GM18519 (cell line): ENCODE results near the gene CNTNAP2.
"Not testable (repeated sequence)": the region's sequence is repeated elsewhere in the genome, so short reads cannot be mapped to it uniquely, and the experiment has no call there.

Experiments
- ATAC-seq: cut with Tn5 transposase; IDR thresholded peaks from one replicate; pipeline ENCODE4 v1.9.1; 2021; ENCODE audit warnings: mild to moderate bottlenecking, moderate library complexity; ENCODE audit not compliant: unreplicated experiment, low FRiP score

Gene CNTNAP2

GRCh38 chr7:147650991-147651390 lies 1534.4 kb downstream of the CNTNAP2 start:
- no peak for ATAC-seq

DNA sequence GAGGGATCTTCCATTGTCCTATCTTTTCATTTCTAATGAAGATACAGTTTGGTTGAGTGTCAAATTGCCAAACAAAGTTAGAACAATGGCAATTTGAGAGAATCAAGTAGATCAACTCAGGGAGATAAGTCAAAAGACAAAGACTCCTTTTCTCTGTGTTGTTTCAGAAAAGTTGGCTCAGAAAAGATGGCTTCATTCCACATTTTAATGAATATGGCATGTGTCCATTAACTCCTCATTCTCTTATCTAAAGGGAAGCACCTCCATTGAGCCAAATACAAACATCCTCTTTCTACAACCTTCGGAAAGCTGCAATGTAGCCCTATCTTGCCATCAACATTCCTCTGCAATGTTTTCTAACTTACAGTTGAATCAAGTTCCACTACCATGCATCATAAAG lies 1535.0 kb downstream of the CNTNAP2 start:
- no peak for ATAC-seq

- ATAC-seq = no peak
These were observed 1536.9 kb downstream of the CNTNAP2 start for GRCh38 chr7:147653456-147653855.

DNA sequence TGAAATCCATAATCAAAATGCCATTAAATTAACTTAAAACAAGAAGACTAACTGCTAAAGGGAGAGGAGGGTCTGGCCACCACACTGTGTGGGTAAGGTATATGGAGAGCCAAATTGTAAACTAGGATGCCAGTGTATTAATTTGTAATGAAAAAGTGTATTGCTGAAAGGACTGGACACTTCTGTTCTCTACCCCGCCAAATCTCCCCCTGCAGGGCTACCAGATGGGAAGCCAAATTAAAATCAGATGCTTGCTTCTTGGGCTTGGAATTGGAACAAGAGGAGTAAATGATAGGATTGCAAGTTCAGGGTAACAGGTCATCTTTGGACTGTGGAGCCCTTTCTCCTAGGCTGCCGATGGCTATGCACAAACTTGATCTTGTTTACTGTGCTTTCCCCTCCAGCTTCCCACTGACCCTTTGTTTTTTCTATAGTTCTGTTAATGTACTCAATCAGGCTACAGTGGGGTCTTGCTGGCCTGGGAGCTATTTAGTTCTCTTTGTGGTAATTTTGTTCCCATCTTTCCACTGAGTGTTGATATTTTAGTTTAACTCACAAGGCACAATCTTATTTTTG lies 1541.9 kb downstream of the CNTNAP2 start:
- ATAC-seq = no peak

DNA sequence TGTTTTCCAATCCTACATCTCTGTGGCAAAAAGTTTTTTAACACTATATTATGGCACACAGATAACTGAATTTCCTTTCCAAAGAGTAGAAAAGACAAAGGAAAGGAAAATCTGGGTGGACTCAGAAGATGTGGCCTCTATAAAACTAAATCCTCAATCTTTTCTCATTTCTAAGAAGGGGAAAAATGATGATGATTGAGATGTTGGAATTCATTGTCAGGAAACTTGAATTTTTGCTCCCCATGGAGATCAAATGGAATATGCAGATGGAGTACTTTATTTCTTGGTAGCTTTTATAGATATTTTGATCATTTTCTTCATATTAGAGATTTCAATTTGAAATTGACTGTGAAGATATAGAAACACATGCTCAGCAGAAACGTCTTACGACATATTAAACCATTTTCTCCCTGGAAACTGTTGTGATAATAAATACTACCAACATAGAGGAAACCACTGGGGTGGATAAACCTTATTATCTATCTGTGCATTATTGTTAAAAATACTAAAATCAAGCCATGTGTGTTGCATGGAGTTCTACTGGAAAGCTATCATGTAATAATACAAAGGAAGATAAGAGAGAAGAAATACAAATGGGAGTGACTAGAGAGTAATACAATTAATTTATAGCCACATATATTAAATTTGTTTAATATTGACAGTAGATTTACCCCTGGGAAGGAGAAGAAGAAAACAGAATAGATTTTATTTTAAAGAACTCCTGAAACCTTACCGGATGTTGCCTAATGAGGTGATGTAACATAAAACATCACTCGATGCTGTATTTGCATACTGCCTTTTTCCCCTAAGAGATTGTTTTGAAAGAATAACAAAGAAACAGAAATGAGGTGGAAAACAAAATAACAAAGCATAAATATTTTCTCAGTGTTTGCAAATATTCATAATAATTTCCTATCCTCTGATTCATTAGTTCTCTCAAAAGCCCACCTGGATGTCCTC lies 1542.7 kb downstream of the CNTNAP2 start:
- no peak for ATAC-seq

GRCh38 chr7:147664541-147664940 lies 1547.9 kb downstream of the CNTNAP2 start:
- ATAC-seq = no peak

DNA sequence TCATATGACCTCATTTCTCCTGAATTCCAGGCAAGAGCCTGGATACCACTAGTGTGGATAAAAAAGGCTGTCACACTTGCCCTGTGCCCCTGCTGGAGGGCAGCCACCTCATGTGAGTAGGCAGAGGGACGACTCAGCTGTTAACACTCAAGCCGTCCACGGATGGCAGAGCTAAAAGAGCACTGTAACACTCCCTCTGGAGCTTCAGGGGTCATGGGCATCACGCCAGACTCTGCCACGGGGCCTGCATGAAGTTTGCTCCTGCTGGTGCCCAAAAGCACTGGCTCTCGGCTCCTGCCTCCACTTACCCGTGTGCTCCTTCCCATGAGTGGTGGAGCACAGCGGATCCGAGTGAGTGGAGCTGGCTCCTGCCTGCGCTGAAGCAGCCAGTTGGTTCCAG lies 1554.2 kb downstream of the CNTNAP2 start:
- no peak for ATAC-seq

DNA sequence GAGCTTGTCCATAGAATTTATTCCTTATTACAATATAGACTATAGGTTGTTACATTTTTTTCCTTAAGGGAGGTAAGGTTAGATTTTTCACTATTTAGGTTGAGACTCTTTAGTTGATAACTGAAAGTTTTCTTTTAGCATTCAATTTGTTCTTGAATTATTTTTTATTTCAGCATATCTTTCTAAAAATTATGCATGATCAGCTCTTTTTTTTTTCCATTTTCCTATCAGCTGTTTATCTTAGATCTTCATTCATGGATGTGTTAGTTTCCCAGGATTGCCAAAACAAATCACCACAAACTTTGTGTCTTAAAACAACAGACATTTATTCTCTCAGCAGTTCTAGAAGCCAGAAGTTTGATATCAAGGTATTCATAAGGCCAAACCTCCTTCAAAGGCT lies 1558.1 kb downstream of the CNTNAP2 start:
- ATAC-seq = no peak

- no peak for ATAC-seq
These were observed 1562.3 kb downstream of the CNTNAP2 start for GRCh38 chr7:147678943-147679342.

- ATAC-seq = no peak
These were observed 1564.9 kb downstream of the CNTNAP2 start for GRCh38 chr7:147681530-147681929.

DNA sequence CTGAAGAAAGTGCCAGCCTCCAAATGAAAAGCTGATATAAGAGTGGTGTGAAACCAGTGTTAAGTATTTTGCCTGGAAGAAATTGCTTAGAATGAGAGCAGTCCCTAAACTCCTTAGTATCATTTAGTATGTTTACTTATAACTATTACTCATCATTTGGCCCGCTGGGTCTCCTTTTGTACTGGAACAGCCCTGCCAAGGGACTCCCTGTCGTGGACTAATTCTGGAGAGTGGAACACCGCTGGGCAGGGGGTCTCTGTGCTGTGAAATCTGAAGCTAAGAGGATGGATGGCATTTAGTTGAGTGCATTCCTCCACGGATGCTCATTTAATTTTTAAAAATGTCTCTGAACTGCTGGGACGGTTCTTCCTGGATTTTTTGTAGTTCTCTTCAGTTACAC lies 1584.1 kb downstream of the CNTNAP2 start:
- ATAC-seq = no peak

DNA sequence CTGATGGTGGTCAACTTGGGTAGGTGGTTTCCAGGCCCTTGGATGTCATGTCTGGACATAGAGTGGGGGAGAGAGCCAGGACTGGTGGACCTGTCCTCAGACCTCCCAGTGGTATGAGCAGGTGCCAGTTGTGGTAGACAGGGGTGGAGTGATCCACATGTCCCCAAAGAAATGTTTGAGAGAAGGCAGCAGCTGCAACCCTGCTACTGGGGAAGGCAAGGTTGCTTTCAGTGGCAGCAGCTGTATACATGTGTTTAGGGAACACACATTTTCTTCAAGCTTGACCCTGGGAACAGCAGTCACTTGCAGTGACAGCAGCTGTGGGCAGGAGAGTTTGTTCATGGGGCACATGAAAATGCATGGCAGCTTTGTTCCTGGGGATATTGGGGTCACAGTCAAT lies 1591.3 kb downstream of the CNTNAP2 start:
- ATAC-seq = no peak

- ATAC-seq = no peak
These were observed 1592.3 kb downstream of the CNTNAP2 start for GRCh38 chr7:147708871-147709270.

- no peak for ATAC-seq
These were observed 1594.8 kb downstream of the CNTNAP2 start for GRCh38 chr7:147711447-147711846.

DNA sequence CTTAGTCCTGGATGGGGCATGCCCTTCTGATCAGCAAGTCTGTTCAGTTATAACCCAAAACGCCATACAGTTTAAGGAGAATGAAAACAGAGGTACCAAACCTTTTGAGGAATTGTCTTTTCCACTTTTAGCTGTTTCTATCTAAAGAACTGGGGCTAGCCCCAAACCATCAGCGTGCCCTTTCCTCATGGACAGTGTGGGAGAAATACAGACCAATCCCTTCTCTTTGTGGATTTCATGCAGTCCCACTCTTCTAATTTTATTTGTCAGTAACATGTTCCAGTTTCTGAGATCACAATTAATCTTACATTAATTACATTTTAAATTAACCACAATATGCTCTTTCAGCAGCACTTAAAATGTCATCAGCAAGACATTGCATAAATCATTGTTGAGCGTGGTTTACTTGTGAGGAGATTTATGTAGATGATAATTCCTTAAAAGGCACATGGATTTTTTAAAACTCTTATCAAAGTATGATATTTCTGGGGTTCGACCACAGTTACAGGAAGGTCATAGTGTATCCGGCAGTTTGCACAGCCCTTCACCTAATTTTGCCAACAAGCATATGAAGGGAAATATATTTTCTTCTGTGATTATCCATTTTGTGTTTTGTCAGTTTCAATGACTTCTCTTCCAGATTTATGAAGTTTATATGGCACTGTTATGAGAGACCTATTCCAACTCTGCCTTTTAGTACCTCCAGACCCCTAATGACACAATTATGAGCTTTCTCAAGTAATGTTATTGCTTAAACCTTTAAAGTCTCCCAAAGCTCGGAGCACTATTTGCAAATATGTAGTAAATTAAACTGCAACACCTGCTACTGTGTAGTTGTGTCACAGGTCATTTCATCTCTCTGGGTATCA lies 1605.6 kb downstream of the CNTNAP2 start:
- ATAC-seq = no peak

GRCh38 chr7:147723536-147723935 lies 1606.9 kb downstream of the CNTNAP2 start:
- no peak for ATAC-seq

DNA sequence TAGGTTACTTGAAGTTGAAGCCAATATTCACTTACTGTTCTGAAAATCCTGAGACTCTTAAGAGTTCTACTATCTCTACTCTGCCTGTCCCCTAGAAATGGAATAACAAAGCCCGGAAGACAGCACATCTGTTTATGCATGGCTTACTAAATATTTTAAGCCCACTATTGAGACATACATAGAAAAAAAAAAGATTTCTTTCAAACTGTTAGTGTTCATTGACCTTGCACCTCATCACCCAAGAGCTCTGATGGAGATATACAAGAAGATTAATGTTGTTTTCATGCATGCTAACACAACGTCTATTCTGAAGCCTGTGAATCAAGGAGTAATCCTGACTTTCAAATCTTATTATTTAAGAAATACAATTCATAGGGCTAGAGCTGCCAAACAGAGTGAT lies 1614.7 kb downstream of the CNTNAP2 start:
- no peak for ATAC-seq

- ATAC-seq = not testable (repeated sequence)
These were observed 1621.1 kb downstream of the CNTNAP2 start for GRCh38 chr7:147737559-147738214.

- no peak for ATAC-seq
These were observed 1625.7 kb downstream of the CNTNAP2 start for GRCh38 chr7:147742301-147742700.

GRCh38 chr7:147756300-147756699 lies 1639.7 kb downstream of the CNTNAP2 start:
- no peak for ATAC-seq
